GM23338 (cell line): ENCODE measurements around the gene UQCC2. TPM values are rescaled to one million over a fixed set of nuclear protein-coding genes. Genes with fewer than 3 reads are reported as not detected.

Experiments used
- ATAC-seq: fragments of 200-7000 bp; cut with Tn5 transposase; 3 replicates; pipeline ENCODE4 v1.9.1; 2020
- DNase-seq: peaks from one replicate; pipeline ENCODE4 v3.0.0-alpha.2; 2015; ENCODE audit warnings: low spot score
- H2AFZ ChIP-seq: fragments of 200-600 bp; sonication (generic); 2 replicates; pipeline ENCODE4 v1.8.0; 2016; ENCODE audit warnings: antibody characterized with exemption, mild to moderate bottlenecking, moderate library complexity
- H3F3A ChIP-seq: fragments of 200-600 bp; sonication (generic); replicated peaks from 2 replicates; pipeline ENCODE4 v1.8.0; 2017; ENCODE audit warnings: antibody characterized with exemption, mixed run types, low read depth
- H3K27ac ChIP-seq: fragments of 200-600 bp; sonication (generic); 2 replicates; pipeline ENCODE4 v1.6.1; 2016; ENCODE audit warnings: low read depth
- H3K27me3 ChIP-seq: fragments of 200-600 bp; sonication (generic); 2 replicates; pipeline ENCODE4 v1.8.0; 2016; ENCODE audit warnings: mild to moderate bottlenecking, mixed run types, moderate library complexity; ENCODE audit not compliant: insufficient read depth
- H3K36me3 ChIP-seq: fragments of 200-600 bp; sonication (generic); 2 replicates; pipeline ENCODE4 v1.8.0; 2016; ENCODE audit warnings: mild to moderate bottlenecking; ENCODE audit not compliant: insufficient read depth
- H3K4me1 ChIP-seq: fragments of 200-600 bp; sonication (generic); 2 replicates; pipeline ENCODE4 v1.8.0; 2016; ENCODE audit warnings: mild to moderate bottlenecking, moderate library complexity; ENCODE audit not compliant: insufficient read depth
- H3K4me2 ChIP-seq: fragments of 200-600 bp; sonication (generic); 2 replicates; pipeline ENCODE4 v1.7.1; 2017; ENCODE audit warnings: mixed run types
- H3K4me3 ChIP-seq: fragments of 200-600 bp; sonication (generic); 2 replicates; pipeline ENCODE4 v1.6.1; 2016; ENCODE audit warnings: mixed run types
- H3K79me2 ChIP-seq: fragments of 200-600 bp; sonication (generic); replicated peaks from 2 replicates; pipeline ENCODE4 v1.8.0; 2017; ENCODE audit warnings: mild to moderate bottlenecking; ENCODE audit not compliant: insufficient read depth
- H3K9me2 ChIP-seq: fragments of 200-600 bp; sonication (generic); 2 replicates; pipeline ENCODE4 v1.8.0; 2017; ENCODE audit not compliant: insufficient read depth
- H4K20me1 ChIP-seq: fragments of 200-600 bp; sonication (generic); replicated peaks from 2 replicates; pipeline ENCODE4 v1.8.0; 2017; ENCODE audit warnings: mild to moderate bottlenecking; ENCODE audit not compliant: insufficient read depth
- H3K27ac Mint-ChIP-seq: 2 replicates; pipeline ENCODE4 v1.8.0; 2020; ENCODE audit warnings: inconsistent platforms, mild to moderate bottlenecking, moderate library complexity, mixed read lengths
- H3K27me3 Mint-ChIP-seq: 3 replicates; pipeline ENCODE4 v1.8.0; 2022; ENCODE audit warnings: low read depth, mild to moderate bottlenecking, moderate library complexity, mixed read lengths, inconsistent platforms; ENCODE audit not compliant: insufficient read depth, poor library complexity
- H3K36me3 Mint-ChIP-seq: 3 replicates; pipeline ENCODE4 v1.8.0; 2021; ENCODE audit warnings: low read depth, mild to moderate bottlenecking, inconsistent platforms, moderate library complexity, mixed read lengths
- H3K4me1 Mint-ChIP-seq: 3 replicates; pipeline ENCODE4 v1.8.0; 2020; ENCODE audit warnings: mild to moderate bottlenecking, inconsistent platforms, mixed read lengths
- H3K4me3 Mint-ChIP-seq: 3 replicates; pipeline ENCODE4 v1.8.0; 2021; ENCODE audit warnings: moderate library complexity, mild to moderate bottlenecking, inconsistent platforms, mixed read lengths
- H3K9me3 Mint-ChIP-seq: 3 replicates; pipeline ENCODE4 v1.8.0; 2020; ENCODE audit warnings: moderate library complexity, mild to moderate bottlenecking, inconsistent platforms, mixed read lengths
- CREB1 ChIP-seq: fragments of 250-450 bp; sonication (Bioruptor Pico); IDR thresholded peaks from 2 replicates; pipeline ENCODE4 v1.5.0; 2020; ENCODE audit warnings: low read depth, mild to moderate bottlenecking, moderate library complexity
- CTCF ChIP-seq, 2 experiments: fragments of 200-600 bp in 1 of 2; sonication (generic) in 1 of 2; conservative IDR thresholded peaks; 2 replicates each; pipeline versions ENCODE4 v1.5.1 to v1.6.1; 2016 to 2017; ENCODE audit warnings: antibody characterized with exemption in 2 of 2, low read depth in 2 of 2, mild to moderate bottlenecking in 2 of 2, moderate library complexity in 1 of 2
- ETS1 ChIP-seq: IDR thresholded peaks from 2 replicates; pipeline ENCODE4 v1.6.1; 2016; ENCODE audit warnings: antibody characterized with exemption
- EZH2 ChIP-seq: fragments of 200-600 bp; sonication (generic); IDR thresholded peaks from one replicate; pipeline ENCODE4 v1.8.0; 2017; ENCODE audit warnings: antibody characterized with exemption, mild to moderate bottlenecking, low read depth; ENCODE audit not compliant: unreplicated experiment
- EZH2phosphoT487 ChIP-seq: fragments of 200-600 bp; sonication (generic); IDR thresholded peaks from one replicate; pipeline ENCODE4 v1.8.1; 2018; ENCODE audit warnings: antibody characterized with exemption; ENCODE audit not compliant: unreplicated experiment
- JUNB ChIP-seq: IDR thresholded peaks from one replicate; pipeline ENCODE4 v1.6.1; 2016; ENCODE audit warnings: antibody characterized with exemption; ENCODE audit not compliant: unreplicated experiment
- NANOG ChIP-seq: IDR thresholded peaks from 2 replicates; pipeline ENCODE4 v1.6.1; 2016; ENCODE audit warnings: antibody characterized with exemption, borderline replicate concordance
- POLR2AphosphoS5 ChIP-seq: IDR thresholded peaks from 2 replicates; pipeline ENCODE4 v1.6.1; 2016; ENCODE audit warnings: antibody characterized with exemption, low read depth
- STAT1 ChIP-seq: IDR thresholded peaks from one replicate; pipeline ENCODE4 v1.6.1; 2016; ENCODE audit warnings: antibody characterized with exemption; ENCODE audit not compliant: unreplicated experiment
- ZNF114 ChIP-seq: fragments of 250-450 bp; sonication (Bioruptor Pico); IDR thresholded peaks from 2 replicates; pipeline ENCODE4 v1.5.0; 2020; ENCODE audit warnings: mild to moderate bottlenecking, moderate library complexity
- ZNF331 ChIP-seq: fragments of 250-450 bp; sonication (Bioruptor Pico); IDR thresholded peaks from 2 replicates; pipeline ENCODE4 v1.5.0; 2020; ENCODE audit warnings: low read depth, mild to moderate bottlenecking, moderate library complexity
- ZNF462 ChIP-seq: fragments of 250-450 bp; sonication (Bioruptor Pico); IDR thresholded peaks from 2 replicates; pipeline ENCODE4 v1.5.0; 2020; ENCODE audit warnings: mild to moderate bottlenecking, moderate library complexity
- polyA plus RNA-seq: library from polyadenylated mRNA; unstranded; fragments of >200 nt; fragmentation: Nextera tagmentation; extraction: Ambion mirVana; gene quantifications from 2 replicates; pipeline ENCODE4 v1.2.1, GENCODE V29; 2016
- total RNA-seq: library from RNA; depleted of rRNA; stranded (reverse); fragments of >200 nt; shearing (Covaris generic); gene quantifications from 2 replicates; pipeline ENCODE4 v1.2.3, GENCODE V29; 2014
- TF ChIP-seq, protein P1 (sequence below): IDR thresholded peaks from one replicate; pipeline ENCODE4 v1.6.1; 2018; ENCODE audit warnings: antibody characterized with exemption; ENCODE audit not compliant: unreplicated experiment

The UQCC2 gene
- total and polyA plus RNA-seq, 2 experiments from 2014 or later, result 48.9 to 379 TPM

- Histone ChIP-seq H3K9me2 (no peaks in the 10 kb centered on the region), H4K20me1 (no peaks in the 10 kb centered on the region; the same call in 1 of the 2 replicates), H3K79me2 (no peaks in the 10 kb centered on the region), H2AFZ (no peak overlapping the region), H3K4me2 (no peak overlapping the region), H3K36me3 (no peaks in the 10 kb centered on the region; the same call in 1 of the 2 replicates), H3K4me3 (no peak overlapping the region), H3K27me3 (no peaks in the 10 kb centered on the region), H3K27ac (no peak overlapping the region), H3F3A (no peaks in the 10 kb centered on the region), H3K4me1 (no peaks in the 10 kb centered on the region)
- no peak for DNase-seq
- peaks cover 13% of the 10 kb centered on the region for H3K27me3 Mint-ChIP-seq
- H3K27ac Mint-ChIP-seq, result 0 out of 2 replicates have a peak overlapping the region, but pooled peaks have one; percentile 31
- H3K4me3 Mint-ChIP-seq, result no peak overlapping the region
- no peaks in the 10 kb centered on the region for H3K9me3 Mint-ChIP-seq
- H3K36me3 Mint-ChIP-seq, result no peaks in the 10 kb centered on the region; the same call in 2 of the 3 replicates
- TF ChIP-seq CREB1 (CRISPR knock-in tag) (no peak), EZH2phosphoT487 (no peak), EZH2 (no peak), ZNF331 (CRISPR knock-in tag) (no peak), JUNB (no peak), POLR2AphosphoS5 (no peak), STAT1 (no peak), ZNF462 (CRISPR knock-in tag) (no peak), CTCF (conservative IDR thresholded peaks at IDR 0.05; ENCODE audit: low read depth in 2 of 2) (no peak), NANOG (no peak), ZNF114 (CRISPR knock-in tag) (no peak), ETS1 (no peak)
- TF ChIP-seq, protein P1, sequence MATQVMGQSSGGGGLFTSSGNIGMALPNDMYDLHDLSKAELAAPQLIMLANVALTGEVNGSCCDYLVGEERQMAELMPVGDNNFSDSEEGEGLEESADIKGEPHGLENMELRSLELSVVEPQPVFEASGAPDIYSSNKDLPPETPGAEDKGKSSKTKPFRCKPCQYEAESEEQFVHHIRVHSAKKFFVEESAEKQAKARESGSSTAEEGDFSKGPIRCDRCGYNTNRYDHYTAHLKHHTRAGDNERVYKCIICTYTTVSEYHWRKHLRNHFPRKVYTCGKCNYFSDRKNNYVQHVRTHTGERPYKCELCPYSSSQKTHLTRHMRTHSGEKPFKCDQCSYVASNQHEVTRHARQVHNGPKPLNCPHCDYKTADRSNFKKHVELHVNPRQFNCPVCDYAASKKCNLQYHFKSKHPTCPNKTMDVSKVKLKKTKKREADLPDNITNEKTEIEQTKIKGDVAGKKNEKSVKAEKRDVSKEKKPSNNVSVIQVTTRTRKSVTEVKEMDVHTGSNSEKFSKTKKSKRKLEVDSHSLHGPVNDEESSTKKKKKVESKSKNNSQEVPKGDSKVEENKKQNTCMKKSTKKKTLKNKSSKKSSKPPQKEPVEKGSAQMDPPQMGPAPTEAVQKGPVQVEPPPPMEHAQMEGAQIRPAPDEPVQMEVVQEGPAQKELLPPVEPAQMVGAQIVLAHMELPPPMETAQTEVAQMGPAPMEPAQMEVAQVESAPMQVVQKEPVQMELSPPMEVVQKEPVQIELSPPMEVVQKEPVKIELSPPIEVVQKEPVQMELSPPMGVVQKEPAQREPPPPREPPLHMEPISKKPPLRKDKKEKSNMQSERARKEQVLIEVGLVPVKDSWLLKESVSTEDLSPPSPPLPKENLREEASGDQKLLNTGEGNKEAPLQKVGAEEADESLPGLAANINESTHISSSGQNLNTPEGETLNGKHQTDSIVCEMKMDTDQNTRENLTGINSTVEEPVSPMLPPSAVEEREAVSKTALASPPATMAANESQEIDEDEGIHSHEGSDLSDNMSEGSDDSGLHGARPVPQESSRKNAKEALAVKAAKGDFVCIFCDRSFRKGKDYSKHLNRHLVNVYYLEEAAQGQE, result no peak
- H3K4me1 Mint-ChIP-seq, result peaks cover 21% of the 10 kb centered on the region
- ATAC-seq, result no peak
These were observed 52.4 kb downstream of the UQCC2 start for GRCh38 chr6:33658982-33659689.
